ENCODE measurements around the gene ADAMTS2. TPM values are rescaled to one million over a fixed set of nuclear protein-coding genes. Genes with fewer than 3 reads are reported as not detected.
A peak's percentile ranks its signal among the peaks of the same experiment; 100 is the strongest.

Gene ADAMTS2
- total and polyA plus RNA-seq, 2 of the 8 experiments (the other 6 are each of a cell fraction or from before 2014, with no cell fraction given): 6.6 to 7.3 TPM

GRCh38 chr5:179148703-179149170 is 196.5 kb downstream of the ADAMTS2 start:
- DNase-seq (ENCODE audit: low read depth in 1 of 2, low spot score in 2 of 2) (no peak), FAIRE-seq (no peak)
- Histone ChIP-seq H4K20me1 (replicated peaks in 1 of 2; ENCODE audit: control insufficient read depth in 1 of 2, insufficient read depth in 2 of 2, low read length in 2 of 2) (no peaks in the 10 kb centered on the region), H3K4me1 (replicated peaks in 1 of 4; ENCODE audit: control insufficient read depth in 3 of 4, insufficient read depth in 4 of 4, low read length in 3 of 4) (no peaks in the 10 kb centered on the region), H3K4me3 (ENCODE audit: extremely low read depth in 1 of 4, insufficient read depth in 2 of 4, low read depth in 3 of 4, low read length in 4 of 4) (no peak overlapping the region), H3K9ac (replicated peaks in 1 of 4; ENCODE audit: extremely low read depth in 1 of 4, low read depth in 3 of 4, low read length in 3 of 4) (no peak overlapping the region), H3K36me3 (ENCODE audit: control insufficient read depth in 2 of 4, insufficient read depth in 4 of 4, low read length in 3 of 4) (no peaks in the 10 kb centered on the region), H3K4ac (replicated peaks; ENCODE audit: insufficient read length, low read depth, low read length) (no peak overlapping the region), H2AK5ac (ENCODE audit: low read depth, low read length) (no peak overlapping the region), H3K56ac (replicated peaks; ENCODE audit: insufficient read length, low read depth, low read length) (no peak overlapping the region), H4K91ac (replicated peaks; ENCODE audit: insufficient read length, low read length) (no peak overlapping the region), H3K27me3 (replicated peaks in 1 of 4; ENCODE audit: control insufficient read depth in 3 of 4, extremely low read depth in 1 of 4, insufficient read depth in 3 of 4, low read length in 3 of 4) (no peaks in the 10 kb centered on the region), H2BK12ac (ENCODE audit: low read depth, low read length) (no peak overlapping the region), H3K9me3 (ENCODE audit: insufficient read depth in 2 of 2, low read depth in 1 of 2, low read length in 1 of 2) (no peaks in the 10 kb centered on the region), H3K79me1 (ENCODE audit: low read depth, low read length) (no peaks in the 10 kb centered on the region), H2BK20ac (ENCODE audit: low read length) (no peak overlapping the region), H3K4me2 (ENCODE audit: insufficient read depth in 1 of 2, low read depth in 2 of 2, low read length in 2 of 2) (no peak overlapping the region), H4K5ac (ENCODE audit: insufficient read length, low read depth, low read length) (no peak overlapping the region), H3K14ac (ENCODE audit: insufficient read length) (no peak overlapping the region), H4K8ac (ENCODE audit: extremely low read depth, insufficient read depth, low read length) (peak overlapping the region; percentile 79; the same call in 1 of the 2 replicates), H2BK120ac (replicated peaks; ENCODE audit: low read depth, low read length) (no peak overlapping the region), H2AFZ (ENCODE audit: low read length) (no peak overlapping the region), H2BK5ac (ENCODE audit: low read depth, low read length) (no peak overlapping the region), H3K18ac (ENCODE audit: extremely low read depth, low read length) (no peak overlapping the region), H3K23ac (ENCODE audit: insufficient read length) (no peak overlapping the region), H3K23me2 (ENCODE audit: low read depth, low read length) (no peaks in the 10 kb centered on the region), H2BK15ac (ENCODE audit: low read length) (no peak overlapping the region), H3K27ac (ENCODE audit: low read depth, low read length) (no peak overlapping the region), H3K79me2 (ENCODE audit: control insufficient read depth in 1 of 2, insufficient read depth in 2 of 2, low read length in 2 of 2) (no peaks in the 10 kb centered on the region)
- TF ChIP-seq TAF1 (IDR thresholded peaks at IDR 0.05; ENCODE audit: low read depth, low read length) (no peak), BACH1 (IDR thresholded peaks at IDR 0.05; ENCODE audit: low read length) (no peak), EZH2 (IDR thresholded peaks at IDR 0.05; ENCODE audit: low read depth, low read length, severe bottlenecking) (no peak), ATF2 (IDR thresholded peaks at IDR 0.05; ENCODE audit: low read length) (no peak), CEBPB (IDR thresholded peaks at IDR 0.05; ENCODE audit: low read depth, low read length) (no peak), RFX5 (IDR thresholded peaks at IDR 0.05; ENCODE audit: borderline replicate concordance, low read depth, low read length) (no peak), HDAC6 (IDR thresholded peaks at IDR 0.05; ENCODE audit: low read depth, low read length) (no peak)
- CTCF ChIA-PET (ENCODE audit: partially characterized antibody): interaction anchor here (0.6 to 4.5 kb wide), 2 partner anchors 18 to 180 kb away, joined by 3 to 11 read pairs; no protein-coding TSS in a partner anchor
- WGBS, 2 experiments (ENCODE audit: extremely low coverage in 1 of 2, insufficient coverage in 1 of 2, insufficient read length in 1 of 2, insufficient replicate concordance in 2 of 2, low coverage in 1 of 2, low lambda C conversion rate in 2 of 2, missing lambda C conversion rate in 1 of 2): 75% methylated on average over 4 of the region's 9 CpGs; no CpG with 5 or more reads in 1 of the 2 experiments
- POLR2A ChIA-PET (ENCODE audit: partially characterized antibody): no interaction called here
